ENCODE results near the gene TRAK2. TPM values are rescaled to one million over a fixed set of nuclear protein-coding genes. Genes with fewer than 3 reads are reported as not detected.

TRAK2 gene
- total RNA-seq, 1 donor from 2014 or later, result 20.1 TPM

DNA sequence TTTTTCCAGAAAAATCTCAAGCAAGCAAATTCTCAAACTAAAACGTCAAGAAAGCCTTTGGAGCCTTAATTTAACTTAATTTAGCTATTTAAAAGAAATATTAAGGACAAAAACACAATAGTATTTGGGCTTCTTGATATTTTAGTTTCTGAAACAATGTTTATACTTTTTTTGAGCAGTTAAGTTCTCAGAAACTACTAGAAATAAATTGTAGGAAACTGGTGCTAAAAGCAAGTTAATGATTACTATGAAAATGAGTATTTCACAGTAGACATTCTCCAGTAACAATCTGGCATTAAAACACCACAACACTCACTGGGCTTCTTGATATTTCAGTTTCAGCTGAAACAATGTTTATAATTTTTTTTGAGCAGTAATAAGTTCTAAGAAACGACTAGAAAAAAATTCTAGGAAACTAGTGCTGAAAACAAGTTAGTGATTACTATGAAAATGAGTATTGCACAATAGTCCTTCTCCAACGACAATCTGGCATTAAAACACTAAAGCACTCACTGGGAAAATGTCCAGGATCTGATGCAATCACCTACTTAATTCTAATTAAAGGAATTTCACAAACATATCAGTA is 45.1 kb downstream of the TRAK2 start:
- ChIA-PET CTCF (no interaction called here), POLR2A (no interaction called here)
- Mint-ChIP-seq H3K27ac (no peak overlapping the region), H3K4me3 (no peak overlapping the region), H3K36me3 (ENCODE audit: low read depth) (peaks cover 35% of the 10 kb centered on the region), H3K9me3 (no peaks in the 10 kb centered on the region), H3K4me1 (peaks cover 27% of the 10 kb centered on the region), H3K27me3 (no peaks in the 10 kb centered on the region)
- TF ChIP-seq, protein P1, sequence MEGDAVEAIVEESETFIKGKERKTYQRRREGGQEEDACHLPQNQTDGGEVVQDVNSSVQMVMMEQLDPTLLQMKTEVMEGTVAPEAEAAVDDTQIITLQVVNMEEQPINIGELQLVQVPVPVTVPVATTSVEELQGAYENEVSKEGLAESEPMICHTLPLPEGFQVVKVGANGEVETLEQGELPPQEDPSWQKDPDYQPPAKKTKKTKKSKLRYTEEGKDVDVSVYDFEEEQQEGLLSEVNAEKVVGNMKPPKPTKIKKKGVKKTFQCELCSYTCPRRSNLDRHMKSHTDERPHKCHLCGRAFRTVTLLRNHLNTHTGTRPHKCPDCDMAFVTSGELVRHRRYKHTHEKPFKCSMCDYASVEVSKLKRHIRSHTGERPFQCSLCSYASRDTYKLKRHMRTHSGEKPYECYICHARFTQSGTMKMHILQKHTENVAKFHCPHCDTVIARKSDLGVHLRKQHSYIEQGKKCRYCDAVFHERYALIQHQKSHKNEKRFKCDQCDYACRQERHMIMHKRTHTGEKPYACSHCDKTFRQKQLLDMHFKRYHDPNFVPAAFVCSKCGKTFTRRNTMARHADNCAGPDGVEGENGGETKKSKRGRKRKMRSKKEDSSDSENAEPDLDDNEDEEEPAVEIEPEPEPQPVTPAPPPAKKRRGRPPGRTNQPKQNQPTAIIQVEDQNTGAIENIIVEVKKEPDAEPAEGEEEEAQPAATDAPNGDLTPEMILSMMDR (IDR thresholded peaks at IDR 0.05), result no peak
- ATAC-seq (ENCODE audit: low read depth), result no peak
- DNase-seq, result no peak
- intact Hi-C loops (cut with micrococcal nuclease), result no loop called here

DNA sequence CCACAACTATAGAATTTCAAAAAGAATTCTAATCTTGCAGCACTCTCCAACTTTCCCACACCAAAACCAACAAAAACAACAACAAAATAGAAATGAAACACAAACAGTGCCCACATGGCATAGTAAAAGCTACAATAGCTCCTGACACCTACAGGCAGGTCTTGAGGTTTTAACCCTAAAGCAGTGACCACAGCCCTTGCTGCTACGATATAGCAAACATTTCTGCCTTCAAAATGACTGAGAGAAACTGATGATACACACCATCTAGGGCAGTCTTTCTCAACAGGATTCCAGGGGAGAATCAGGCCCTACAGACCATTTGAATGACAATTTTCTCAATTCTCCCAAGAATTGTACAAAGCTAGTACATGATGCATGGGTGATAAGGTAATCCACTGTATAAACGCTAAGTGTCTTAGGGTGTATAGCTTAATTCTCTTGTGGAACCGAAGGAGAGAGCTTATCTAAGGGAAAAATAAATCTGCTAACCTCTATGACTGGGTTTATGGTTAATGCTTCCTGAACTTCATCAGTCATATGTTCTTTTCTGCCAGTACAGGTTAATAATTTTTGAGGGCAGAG is 46.5 kb downstream of the TRAK2 start:
- ChIA-PET CTCF (no interaction called here), POLR2A (no interaction called here)
- DNase-seq, result no peak
- Mint-ChIP-seq H3K9me3 (no peaks in the 10 kb centered on the region), H3K4me1 (peaks cover 19% of the 10 kb centered on the region), H3K27me3 (no peaks in the 10 kb centered on the region), H3K36me3 (ENCODE audit: low read depth) (peaks cover 37% of the 10 kb centered on the region), H3K4me3 (no peak overlapping the region), H3K27ac (no peak overlapping the region)
- TF ChIP-seq, protein P1 (IDR thresholded peaks at IDR 0.05), result no peak
- intact Hi-C loops (cut with micrococcal nuclease), result no loop called here
- ATAC-seq (ENCODE audit: low read depth), result no peak

DNA sequence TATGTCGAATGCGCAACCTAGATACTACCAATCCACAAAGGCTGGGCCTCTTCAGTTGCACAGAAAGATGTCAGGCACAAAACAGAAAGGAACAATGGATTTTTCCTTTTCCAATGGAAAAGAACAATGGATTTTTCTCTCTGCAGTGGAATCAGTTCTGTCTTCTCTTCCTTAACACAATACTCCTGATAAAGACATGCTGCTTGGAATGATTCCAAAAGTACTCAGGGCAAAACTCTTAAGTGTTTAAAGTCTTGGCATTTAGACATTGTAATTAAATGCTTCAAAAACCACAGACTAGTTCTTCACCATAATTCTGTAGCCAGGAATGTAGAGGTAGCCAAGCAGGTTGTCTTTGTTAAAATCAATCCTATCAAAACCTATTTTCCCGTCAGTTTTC is 47.4 kb downstream of the TRAK2 start:
- Mint-ChIP-seq H3K9me3 (no peaks in the 10 kb centered on the region), H3K27ac (no peak overlapping the region), H3K4me3 (no peak overlapping the region), H3K27me3 (no peaks in the 10 kb centered on the region), H3K36me3 (ENCODE audit: low read depth) (peaks cover 46% of the 10 kb centered on the region), H3K4me1 (peaks cover 14% of the 10 kb centered on the region)
- ChIA-PET CTCF (no interaction called here), POLR2A (no interaction called here)
- no peak for ATAC-seq (ENCODE audit: low read depth)
- intact Hi-C loops (cut with micrococcal nuclease), result no loop called here
- DNase-seq, result no peak
- TF ChIP-seq, protein P1 (IDR thresholded peaks at IDR 0.05), result no peak

DNA sequence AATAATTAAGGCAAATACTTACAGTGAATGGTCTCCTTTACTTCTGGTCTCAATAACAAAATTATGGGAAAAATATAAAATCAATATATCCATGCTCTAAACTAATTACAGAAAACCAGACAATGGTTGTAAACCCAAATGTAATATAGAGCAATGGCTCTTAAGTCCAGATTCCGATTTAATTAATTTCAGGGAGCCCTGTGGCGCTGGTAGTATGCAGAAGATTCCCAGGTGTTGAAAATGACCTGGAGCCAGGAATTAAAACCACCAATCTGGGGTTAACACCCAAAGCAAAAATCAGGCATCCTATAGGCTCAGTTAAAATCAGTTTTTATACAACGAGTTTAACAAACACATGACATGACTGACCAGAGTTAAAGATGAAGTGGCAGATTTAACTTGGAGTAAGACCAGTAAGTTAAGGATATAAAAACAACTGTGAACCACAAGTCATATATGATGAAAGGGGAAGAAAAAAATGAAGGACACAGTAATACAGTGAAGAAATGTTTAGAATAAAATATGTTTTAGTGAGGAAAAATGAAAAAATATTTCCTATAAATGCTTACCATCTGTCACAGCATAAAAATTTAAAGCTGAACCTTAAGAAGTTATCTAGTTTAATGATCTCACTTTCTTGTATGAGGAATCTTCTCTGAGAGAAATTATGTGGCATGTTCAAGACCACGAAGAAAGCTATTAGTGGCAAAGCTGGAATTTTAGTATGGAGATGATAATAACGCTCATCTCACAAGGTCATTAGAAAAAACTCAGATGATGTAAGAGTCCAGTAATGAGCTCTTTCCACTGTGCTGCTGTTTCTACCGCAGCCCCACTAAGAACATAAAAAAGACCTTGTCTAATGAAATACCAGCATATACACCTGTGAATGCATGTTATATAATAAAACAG is 48.4 kb downstream of the TRAK2 start:
- no peak overlapping the region for H3K4me3 Mint-ChIP-seq

More for the DNA sequence above, 48.4 kb downstream of the TRAK2 start:
- DNase-seq (no peak), ATAC-seq (ENCODE audit: low read depth) (no peak)
- Mint-ChIP-seq H3K9me3 (no peaks in the 10 kb centered on the region), H3K36me3 (ENCODE audit: low read depth) (peaks cover 50% of the 10 kb centered on the region), H3K27ac (no peak overlapping the region), H3K27me3 (no peaks in the 10 kb centered on the region), H3K4me1 (peaks cover 12% of the 10 kb centered on the region)
- CTCF ChIA-PET, result no interaction called here
- TF ChIP-seq, protein P1 (IDR thresholded peaks at IDR 0.05), result no peak
- intact Hi-C loops (cut with micrococcal nuclease), result no loop called here
- POLR2A ChIA-PET, result no interaction called here

Data from activated B cell treated with CpG ODN at 0.5 μM for 24 hours (primary cell).